Measurements from ENCODE around the gene RAB11FIP3.

- TF ChIP-seq POLR2AphosphoS5 (IDR thresholded peaks at IDR 0.05) (no peak), CTCF (IDR thresholded peaks at IDR 0.05) (no peak)
Measured at GRCh38 chr16:508884-509736, 83.7 kb downstream of the RAB11FIP3 start.

All from breast epithelium (tissue), 3 donors.